Sigmoid colon (tissue), 7 donors: ENCODE data around the gene RBM38. TPM values are rescaled to one million over a fixed set of nuclear protein-coding genes. Genes with fewer than 3 reads are reported as not detected.

Experiments
- DNase-seq: peaks from one replicate; pipeline ENCODE4 v3.0.0-alpha.2; 2019
- H3K27ac ChIP-seq, 4 donors: fragments of 200-600 bp; sonication (generic); one replicate each; pipeline ENCODE4 v1.5.1; 2016 to 2019; ENCODE audit warnings: mild to moderate bottlenecking in 1 of 4
- H3K27me3 ChIP-seq, 3 donors: fragments of 200-600 bp; sonication (generic); one replicate each; pipeline ENCODE4 v1.5.1; 2019; ENCODE audit warnings: mild to moderate bottlenecking in 1 of 3
- H3K36me3 ChIP-seq, 4 donors: fragments of 200-600 bp; sonication (generic); one replicate each; pipeline ENCODE4 v1.5.1; 2016 to 2019
- H3K4me1 ChIP-seq, 4 donors: fragments of 200-600 bp; sonication (generic); one replicate each; pipeline ENCODE4 v1.5.1; 2017 to 2019
- H3K4me3 ChIP-seq, 4 donors: fragments of 200-600 bp; sonication (generic); one replicate each; pipeline ENCODE4 v1.5.1; 2017 to 2019; ENCODE audit warnings: mild to moderate bottlenecking in 2 of 4, moderate library complexity in 1 of 4
- H3K9me3 ChIP-seq, 4 donors: fragments of 200-600 bp in 3 of 4; sonication (generic) in 3 of 4; one replicate each; pipeline versions ENCODE4 v1.5.1 to v1.6.1; 2013 to 2019
- EP300 ChIP-seq, 4 donors: sonication (generic); formaldehyde crosslinking; IDR thresholded peaks; one replicate each; pipeline ENCODE4 v1.6.1; 2017; ENCODE audit warnings: antibody characterized with exemption in 4 of 4
- POLR2A ChIP-seq, 2 donors: fragments of 450-650 bp; IDR thresholded peaks; one replicate each; pipeline ENCODE4 v1.6.1; 2016; ENCODE audit warnings: antibody characterized with exemption in 2 of 2, mild to moderate bottlenecking in 2 of 2, moderate library complexity in 2 of 2
- POLR2AphosphoS5 ChIP-seq, 4 donors: sonication (generic); formaldehyde crosslinking; IDR thresholded peaks; one replicate each; pipeline ENCODE4 v1.6.1; 2017; ENCODE audit warnings: antibody characterized with exemption in 4 of 4
- WGBS, 2 donors: extraction: QIAGEN DNeasy Blood & Tissue Kit; methylation state at CpG; one replicate each; pipeline ENCODE4 v1.1.7; 2013; 5-methylcytosine and 5-hydroxymethylcytosine counted together
- intact Hi-C: fragments of 100-400 bp; cut with DNase I; formaldehyde crosslinking; loops from one replicate; pipeline ENCODE4 v1.15.1; 2023
- polyA plus RNA-seq, 3 donors: library from polyadenylated mRNA; stranded (reverse); fragments of 200-250 nt; gene quantifications; one replicate each; pipeline ENCODE4 v1.2.3, GENCODE V29; 2013
- total RNA-seq, 4 donors: library from RNA; depleted of rRNA; stranded (reverse); fragments of >200 nt; gene quantifications; one replicate each; pipeline ENCODE4 v1.1.0, GENCODE V29; 2016
- TF ChIP-seq, protein P1 (sequence below), 4 experiments: fragments of 450-650 bp in 3 of 4; fragments of 200-600 bp in 1 of 4; IDR thresholded peaks; one replicate each; pipeline ENCODE4 v1.5.1; 2016 to 2019; ENCODE audit warnings: antibody characterized with exemption in 4 of 4, mild to moderate bottlenecking in 3 of 4, moderate library complexity in 2 of 4
- donor health status: healthy with polysubstance abuse.
- donor health status: Bipolar disorder and iron deficiency.
- donor health status: healthy.

RBM38 gene
- total and polyA plus RNA-seq, 7 donors = 31.4 to 94.2 (median 59.9) TPM

DNA sequence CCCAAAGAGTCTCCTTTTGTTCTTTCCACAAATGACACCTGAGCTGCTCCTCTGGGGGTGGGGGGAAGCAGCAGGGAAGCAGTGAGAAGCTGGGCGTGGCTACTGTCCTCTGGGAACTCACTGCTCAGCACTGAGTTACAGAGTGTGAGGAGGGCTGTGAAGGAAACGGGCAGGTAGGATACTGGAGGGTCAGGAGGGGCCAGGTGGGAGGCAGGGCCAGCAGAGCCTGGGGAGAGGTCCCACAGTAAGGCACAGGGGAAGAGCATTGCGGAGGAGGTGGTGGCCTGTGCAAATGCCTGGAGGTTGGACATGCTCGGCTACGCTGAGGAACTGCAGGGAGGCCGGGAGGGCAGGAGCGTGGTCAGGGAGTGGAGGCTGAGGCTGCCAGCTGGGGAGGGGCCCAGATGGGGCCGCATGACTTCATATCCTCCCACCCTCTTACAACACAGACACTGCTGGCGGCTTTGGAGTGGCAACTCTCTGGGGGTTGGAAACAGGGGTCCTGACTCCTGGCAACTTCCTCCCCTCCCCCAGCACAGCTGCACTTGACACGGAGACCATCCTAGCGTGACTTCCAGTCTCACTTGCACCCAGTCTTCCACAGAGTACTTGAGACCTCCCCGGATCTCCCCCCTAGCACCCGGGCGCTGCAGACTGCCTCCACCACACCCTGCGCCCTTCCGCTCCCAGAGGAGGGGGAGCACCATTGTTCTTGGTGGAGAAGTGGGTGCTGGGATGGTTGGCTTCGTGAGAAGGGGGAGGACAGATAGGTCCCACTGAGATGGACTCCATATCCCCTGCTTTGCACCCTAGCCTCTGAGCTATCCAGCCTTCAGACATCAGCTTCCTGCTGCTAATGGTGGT, 34.2 kb downstream of the RBM38 start:
- Histone ChIP-seq H3K4me1 (no peaks in the 10 kb centered on the region), H3K27me3 (no peaks in the 10 kb centered on the region), H3K4me3 (no peak overlapping the region), H3K9me3 (no peaks in the 10 kb centered on the region), H3K27ac (no peak overlapping the region), H3K36me3 (no peaks in the 10 kb centered on the region)
- TF ChIP-seq, protein P1, sequence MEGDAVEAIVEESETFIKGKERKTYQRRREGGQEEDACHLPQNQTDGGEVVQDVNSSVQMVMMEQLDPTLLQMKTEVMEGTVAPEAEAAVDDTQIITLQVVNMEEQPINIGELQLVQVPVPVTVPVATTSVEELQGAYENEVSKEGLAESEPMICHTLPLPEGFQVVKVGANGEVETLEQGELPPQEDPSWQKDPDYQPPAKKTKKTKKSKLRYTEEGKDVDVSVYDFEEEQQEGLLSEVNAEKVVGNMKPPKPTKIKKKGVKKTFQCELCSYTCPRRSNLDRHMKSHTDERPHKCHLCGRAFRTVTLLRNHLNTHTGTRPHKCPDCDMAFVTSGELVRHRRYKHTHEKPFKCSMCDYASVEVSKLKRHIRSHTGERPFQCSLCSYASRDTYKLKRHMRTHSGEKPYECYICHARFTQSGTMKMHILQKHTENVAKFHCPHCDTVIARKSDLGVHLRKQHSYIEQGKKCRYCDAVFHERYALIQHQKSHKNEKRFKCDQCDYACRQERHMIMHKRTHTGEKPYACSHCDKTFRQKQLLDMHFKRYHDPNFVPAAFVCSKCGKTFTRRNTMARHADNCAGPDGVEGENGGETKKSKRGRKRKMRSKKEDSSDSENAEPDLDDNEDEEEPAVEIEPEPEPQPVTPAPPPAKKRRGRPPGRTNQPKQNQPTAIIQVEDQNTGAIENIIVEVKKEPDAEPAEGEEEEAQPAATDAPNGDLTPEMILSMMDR (IDR thresholded peaks at IDR 0.05) = no peak
- TF ChIP-seq POLR2AphosphoS5 (IDR thresholded peaks at IDR 0.05) (no peak), EP300 (IDR thresholded peaks at IDR 0.05) (no peak), POLR2A (IDR thresholded peaks at IDR 0.05) (no peak)
- no peak for DNase-seq
- intact Hi-C loops = no loop called here
- 55 to 60% methylated on average over 17 of the region's 17 CpGs for WGBS, 2 donors

DNA sequence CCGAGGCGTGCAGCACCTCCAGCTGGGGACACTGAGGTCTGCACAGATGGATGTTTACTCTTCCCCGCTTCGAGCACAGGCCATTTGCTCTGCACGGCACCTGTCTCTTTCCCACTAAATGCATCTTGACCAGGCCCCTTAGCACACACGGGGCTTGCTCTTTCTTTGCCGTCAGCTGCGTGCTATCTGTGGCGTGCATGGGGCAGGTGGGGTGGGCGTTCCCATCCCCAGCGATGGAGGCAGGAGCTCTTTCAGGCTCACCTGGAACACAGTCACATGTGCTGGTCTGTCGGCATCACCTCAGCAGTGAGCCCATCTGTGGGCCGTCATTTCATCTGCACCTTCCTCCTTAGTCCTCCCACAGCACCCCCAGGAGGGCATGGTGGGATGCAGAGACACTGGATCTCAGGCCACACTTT, 35.1 kb downstream of the RBM38 start:
- no peak overlapping the region for H3K27ac ChIP-seq
- H3K4me3 ChIP-seq = no peak overlapping the region
- no peaks in the 10 kb centered on the region for H3K4me1 ChIP-seq
- intact Hi-C loops = no loop called here
- TF ChIP-seq, protein P1 (IDR thresholded peaks at IDR 0.05) = no peak
- TF ChIP-seq EP300 (IDR thresholded peaks at IDR 0.05) = no peak
- no peak for TF ChIP-seq POLR2A (IDR thresholded peaks at IDR 0.05)
- TF ChIP-seq POLR2AphosphoS5 (IDR thresholded peaks at IDR 0.05) = no peak
- no peaks in the 10 kb centered on the region for H3K9me3 ChIP-seq
- 87 to 89% methylated on average over 13 of the region's 13 CpGs for WGBS, 2 donors
- DNase-seq = no peak
- H3K27me3 ChIP-seq = no peaks in the 10 kb centered on the region
- no peaks in the 10 kb centered on the region for H3K36me3 ChIP-seq

DNA sequence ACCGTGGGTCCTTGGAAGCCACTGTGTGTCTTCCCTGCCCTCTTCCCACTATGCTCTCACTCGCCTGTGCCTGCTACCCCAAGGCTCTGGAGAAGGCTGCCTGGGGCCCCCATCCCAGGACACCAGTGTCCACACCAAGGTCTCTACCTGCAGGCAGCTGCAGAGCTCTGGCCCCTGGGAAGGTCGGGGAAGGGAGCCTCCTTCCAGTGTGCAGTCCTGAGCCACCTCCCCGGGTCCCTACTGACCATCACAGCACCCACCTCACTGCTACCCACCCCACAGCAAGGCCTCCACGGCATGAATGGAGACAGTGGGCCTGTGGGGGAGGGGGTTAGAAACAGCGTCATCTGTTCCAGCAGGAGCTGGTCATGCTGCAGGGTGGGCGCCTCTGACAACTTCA, 35.6 kb downstream of the RBM38 start:
- Histone ChIP-seq H3K36me3 (no peaks in the 10 kb centered on the region), H3K4me1 (no peaks in the 10 kb centered on the region), H3K27me3 (no peaks in the 10 kb centered on the region), H3K4me3 (no peak overlapping the region), H3K27ac (no peak overlapping the region), H3K9me3 (no peaks in the 10 kb centered on the region)
- intact Hi-C loops = no loop called here
- WGBS, 2 donors = 76 to 85% methylated on average over 7 of the region's 7 CpGs
- TF ChIP-seq POLR2AphosphoS5 (IDR thresholded peaks at IDR 0.05) (no peak), POLR2A (IDR thresholded peaks at IDR 0.05) (no peak), EP300 (IDR thresholded peaks at IDR 0.05) (no peak)
- TF ChIP-seq, protein P1 (IDR thresholded peaks at IDR 0.05) = no peak
- no peak for DNase-seq

DNA sequence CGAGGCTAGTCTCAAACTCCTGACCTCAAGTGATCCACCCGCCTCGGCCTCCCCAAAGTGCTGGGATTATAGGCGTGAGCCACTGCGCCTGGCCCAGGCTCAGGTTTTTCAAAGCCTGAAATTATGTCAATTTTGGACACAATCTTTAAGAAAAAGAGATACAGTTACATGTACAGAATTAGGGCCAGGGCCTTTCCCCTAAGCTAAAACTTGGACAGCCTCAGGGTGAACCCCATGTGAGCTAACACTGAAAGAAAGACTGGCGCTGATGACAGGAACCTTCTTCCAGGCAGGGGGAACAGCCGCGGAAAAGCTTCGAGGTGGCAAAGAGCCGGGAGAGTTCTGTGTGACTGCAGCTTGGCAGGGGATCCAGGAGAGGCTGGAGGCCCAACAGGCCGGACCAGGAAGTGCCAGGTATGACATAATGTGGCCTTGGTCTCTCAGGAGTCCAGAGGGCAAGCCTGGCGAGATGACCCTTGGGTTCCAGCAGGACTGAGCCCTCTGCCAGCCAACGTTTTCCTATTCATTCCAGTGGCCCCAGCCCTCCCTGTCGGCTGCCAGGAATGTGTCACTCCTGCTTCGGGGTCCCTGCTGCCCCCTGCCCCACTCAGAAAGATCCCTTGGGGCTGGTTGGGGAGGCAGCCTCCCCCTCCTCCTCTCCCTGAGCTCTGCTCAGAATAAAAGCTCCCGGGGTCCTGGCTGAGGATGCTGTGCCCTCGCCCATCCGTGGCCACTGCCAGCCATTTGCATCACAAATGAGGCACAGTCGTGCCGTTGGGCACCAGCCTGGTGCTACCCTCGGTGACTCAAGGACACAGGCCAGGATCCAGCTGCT, 37.3 kb downstream of the RBM38 start:
- intact Hi-C loops = no loop called here
- 67 to 81% methylated on average over 21 of the region's 21 CpGs for WGBS, 2 donors
- no peak for DNase-seq
- Histone ChIP-seq H3K36me3 (no peaks in the 10 kb centered on the region), H3K4me1 (peaks cover 0 to 13% (median 10%) of the 10 kb centered on the region in 4 donors), H3K4me3 (no peak overlapping the region), H3K27me3 (no peaks in the 10 kb centered on the region), H3K9me3 (no peaks in the 10 kb centered on the region), H3K27ac (no peak overlapping the region)
- TF ChIP-seq POLR2AphosphoS5 (IDR thresholded peaks at IDR 0.05) (no peak), EP300 (IDR thresholded peaks at IDR 0.05) (no peak), POLR2A (IDR thresholded peaks at IDR 0.05) (no peak)
- TF ChIP-seq, protein P1 (IDR thresholded peaks at IDR 0.05) = no peak
